Fibroblast of the aortic adventitia (primary cell): ENCODE results near the gene MED20. TPM values are rescaled to one million over a fixed set of nuclear protein-coding genes. Genes with fewer than 3 reads are reported as not detected.

ENCODE experiments used
- DNase-seq: peaks from one replicate; pipeline ENCODE4 v3.0.0-alpha.2; 2010; ENCODE audit warnings: low read depth
- H3K4me3 ChIP-seq: 2 replicates; pipeline ENCODE4 v1.5.1; 2011; ENCODE audit warnings: low read depth, mild to moderate bottlenecking, control low read depth, low read length, moderate library complexity
- CTCF ChIP-seq: IDR thresholded peaks from 2 replicates; pipeline ENCODE4 v1.5.1; 2011; ENCODE audit warnings: mild to moderate bottlenecking, low read length, control low read depth, inconsistent platforms; ENCODE audit not compliant: insufficient read depth
- total RNA-seq: library from RNA; depleted of rRNA; stranded (reverse); fragments of >200 nt; gene quantifications from 2 replicates; pipeline ENCODE4 v1.2.3, GENCODE V29; 2012; ENCODE audit warnings: low replicate concordance

The MED20 gene
- total RNA-seq, 1 donor: 29.9 TPM

- TF ChIP-seq CTCF: no peak
- no peak overlapping the region for H3K4me3 ChIP-seq
- DNase-seq: no peak
These were observed 44.7 kb upstream of the MED20 start for GRCh38 chr6:41965429-41966213.

GRCh38 chr6:41964201-41964887 lies 43.4 kb upstream of the MED20 start:
- no peak overlapping the region for H3K4me3 ChIP-seq
- TF ChIP-seq CTCF: no peak
- DNase-seq: no peak

GRCh38 chr6:41963371-41963770 lies 42.4 kb upstream of the MED20 start:
- no peak for DNase-seq
- H3K4me3 ChIP-seq: no peak overlapping the region
- no peak for TF ChIP-seq CTCF

GRCh38 chr6:41960028-41960427 lies 39.1 kb upstream of the MED20 start:
- no peak overlapping the region for H3K4me3 ChIP-seq
- TF ChIP-seq CTCF: no peak
- DNase-seq: no peak

GRCh38 chr6:41958022-41958856 lies 37.3 kb upstream of the MED20 start:
- no peak for TF ChIP-seq CTCF
- no peak for DNase-seq
- no peak overlapping the region for H3K4me3 ChIP-seq

GRCh38 chr6:41957117-41957516 lies 36.2 kb upstream of the MED20 start:
- no peak overlapping the region for H3K4me3 ChIP-seq
- no peak for TF ChIP-seq CTCF
- DNase-seq: no peak
